GM12892 (cell line): Measurements from ENCODE around the gene C10orf67.

ENCODE experiments used
- POLR2A ChIP-seq: IDR thresholded peaks from 2 replicates; pipeline ENCODE4 v1.6.1; 2011; ENCODE audit warnings: low read depth, low read length, control low read depth
- TAF1 ChIP-seq: IDR thresholded peaks from 2 replicates; pipeline ENCODE4 v1.6.1; 2011; ENCODE audit warnings: low read depth, mild to moderate bottlenecking, control low read depth, low read length, borderline replicate concordance

DNA sequence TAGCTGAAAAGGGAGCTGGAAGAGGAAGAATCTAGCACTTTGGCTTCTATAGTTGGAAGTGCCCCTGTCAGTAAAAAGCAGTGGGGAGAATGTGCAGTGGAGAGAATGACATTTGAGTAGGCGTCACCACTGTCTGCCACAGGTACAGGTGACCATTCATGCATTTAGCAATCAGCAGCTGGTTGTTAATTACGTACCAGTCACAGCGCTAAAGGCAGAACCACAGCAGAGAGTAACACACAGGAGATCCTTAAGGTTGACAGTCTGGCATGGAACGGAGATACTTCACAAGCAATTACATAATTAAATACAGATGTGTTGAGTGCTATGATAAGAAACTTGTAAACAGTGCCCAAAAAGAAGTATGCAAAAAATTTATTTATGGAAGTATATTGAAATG lies 24.8 kb downstream of the C10orf67 start:
- TF ChIP-seq POLR2A (no peak), TAF1 (no peak)
